Stimulated activated effector memory CD8-positive, alpha-beta T cell treated with anti-CD3 and anti-CD28 coated beads, Interleukin-12 subunit alpha, Interleukin-12 subunit beta, amount 100 ng/mL, for 72 hours (primary cell): Measurements from ENCODE around the gene CCL27.

Experiments
- ATAC-seq: fragments of 150-1000 bp; cut with Tn5 transposase; 2 replicates; pipeline ENCODE4 v1.10.0; 2021
- DNase-seq, 2 donors: peaks; one replicate each; pipeline ENCODE4 v3.0.0; 2021 to 2022; ENCODE audit warnings: low spot score in 2 of 2
- H3K27ac Mint-ChIP-seq: one replicate; pipeline ENCODE4 v1.8.0; 2022; ENCODE audit warnings: mild to moderate bottlenecking, mixed read lengths
- H3K36me3 Mint-ChIP-seq: one replicate; pipeline ENCODE4 v1.8.0; 2022; ENCODE audit warnings: mild to moderate bottlenecking, mixed read lengths
- H3K4me1 Mint-ChIP-seq: one replicate; pipeline ENCODE4 v1.8.0; 2022; ENCODE audit warnings: mixed read lengths
- H3K4me3 Mint-ChIP-seq: one replicate; pipeline ENCODE4 v1.8.0; 2022; ENCODE audit warnings: mild to moderate bottlenecking, mixed read lengths
- H3K9me3 Mint-ChIP-seq: one replicate; pipeline ENCODE4 v1.8.0; 2022; ENCODE audit warnings: mixed read lengths

CCL27 gene

GRCh38 chr9:34662526-34663302 is at the start of gene CCL27:
Gene CCL27, minus strand, starts transcription at chr9:34662657. Its CDS starts 24 bp downstream, at chr9:34662633.
- H3K4me1 Mint-ChIP-seq: peaks cover 35% of the 10 kb centered on the region
- no peak within 1 kb of the TSS for H3K4me3 Mint-ChIP-seq
- peaks cover 18% of the 10 kb centered on the region for H3K36me3 Mint-ChIP-seq
- no peak for ATAC-seq
- no peaks in the 10 kb centered on the region for H3K9me3 Mint-ChIP-seq
- peak within 1 kb of the TSS; percentile 93 for H3K27ac Mint-ChIP-seq
- no peak for DNase-seq

GRCh38 chr9:34712140-34712539 is 49.7 kb upstream of the CCL27 start:
- H3K4me1 Mint-ChIP-seq: no peaks in the 10 kb centered on the region
- no peak overlapping the region for H3K27ac Mint-ChIP-seq
- ATAC-seq (no peak), DNase-seq (no peak)
- H3K4me3 Mint-ChIP-seq: no peak overlapping the region
- no peaks in the 10 kb centered on the region for H3K9me3 Mint-ChIP-seq
- H3K36me3 Mint-ChIP-seq: no peaks in the 10 kb centered on the region

DNA sequence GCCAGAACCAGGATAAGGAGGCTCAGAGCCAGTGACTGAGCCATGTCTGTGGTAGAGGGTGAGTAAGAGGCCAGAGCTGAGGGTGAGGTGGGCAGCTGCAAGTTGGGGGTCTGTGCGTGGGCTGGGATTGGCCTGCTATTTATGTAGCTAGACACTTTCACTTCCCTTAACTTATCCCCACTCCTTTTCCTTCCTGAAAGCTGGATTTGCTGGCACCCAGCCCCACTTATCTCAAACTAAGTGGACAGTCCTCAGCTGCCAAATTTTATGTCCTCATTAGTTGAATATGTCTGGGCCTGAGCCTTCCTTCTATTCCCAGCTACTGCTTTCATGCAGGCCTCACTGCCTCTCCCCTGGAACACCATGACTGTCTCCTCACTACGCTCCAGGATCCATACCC is 47.6 kb upstream of the CCL27 start, which contains the start of gene CCL21:
CCL21 (minus strand) TSS at position 114 of the 400 bp plus-strand sequence; CDS start at position 44, 70 bp downstream.
- Mint-ChIP-seq H3K4me3 (no peak within 1 kb of the TSS), H3K27ac (no peak within 1 kb of the TSS), H3K36me3 (no peaks in the 10 kb centered on the region), H3K4me1 (no peaks in the 10 kb centered on the region), H3K9me3 (no peaks in the 10 kb centered on the region)
- DNase-seq (no peak), ATAC-seq (peak; percentile 19)

- DNase-seq (no peak), ATAC-seq (peak; percentile 45)
- Mint-ChIP-seq H3K27ac (no peak overlapping the region), H3K36me3 (no peaks in the 10 kb centered on the region), H3K4me3 (no peak overlapping the region), H3K4me1 (no peaks in the 10 kb centered on the region), H3K9me3 (no peaks in the 10 kb centered on the region)
Observed at GRCh38 chr9:34709196-34709978, 46.9 kb upstream of the CCL27 start.

DNA sequence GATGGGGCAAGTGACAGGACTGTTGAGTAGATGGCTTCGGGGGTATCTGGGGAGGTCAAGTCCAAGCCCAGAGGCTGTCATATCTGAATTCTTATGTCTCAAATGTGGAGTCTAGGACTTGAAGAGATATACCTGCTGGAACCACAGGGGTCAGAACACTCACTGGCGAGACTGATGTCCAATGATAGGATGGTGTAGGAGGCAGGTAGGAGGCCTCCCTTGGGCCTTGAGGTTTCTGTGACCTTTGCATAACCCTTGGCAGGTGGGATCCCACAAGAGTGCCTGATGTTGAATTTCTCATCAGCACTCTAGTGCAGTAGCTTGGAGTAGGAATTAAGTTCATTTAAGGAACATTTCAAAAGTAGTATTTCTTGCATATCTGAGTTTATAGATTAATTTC is 44.7 kb upstream of the CCL27 start:
- no peak for DNase-seq
- no peaks in the 10 kb centered on the region for H3K9me3 Mint-ChIP-seq
- H3K27ac Mint-ChIP-seq: peak overlapping the region; percentile 43
- ATAC-seq: no peak
- H3K4me3 Mint-ChIP-seq: no peak overlapping the region
- H3K36me3 Mint-ChIP-seq: no peaks in the 10 kb centered on the region
- peaks cover 2% of the 10 kb centered on the region for H3K4me1 Mint-ChIP-seq

GRCh38 chr9:34701769-34702736 is 39.6 kb upstream of the CCL27 start:
- Mint-ChIP-seq H3K4me1 (peaks cover 6% of the 10 kb centered on the region), H3K4me3 (peak overlapping the region; percentile 68), H3K36me3 (no peaks in the 10 kb centered on the region), H3K9me3 (no peaks in the 10 kb centered on the region), H3K27ac (no peak overlapping the region)
- ATAC-seq (peak; percentile 83), DNase-seq (peak; percentile 75 to 86)

- no peaks in the 10 kb centered on the region for H3K9me3 Mint-ChIP-seq
- H3K4me3 Mint-ChIP-seq: peak overlapping the region; percentile 68
- DNase-seq (peak; percentile 85 to 90), ATAC-seq (peak; percentile 90)
- no peaks in the 10 kb centered on the region for H3K36me3 Mint-ChIP-seq
- H3K4me1 Mint-ChIP-seq: peaks cover 6% of the 10 kb centered on the region
- no peak overlapping the region for H3K27ac Mint-ChIP-seq
Observed at GRCh38 chr9:34701023-34701768, 38.7 kb upstream of the CCL27 start.

GRCh38 chr9:34694811-34695210 is 32.4 kb upstream of the CCL27 start:
- Mint-ChIP-seq H3K4me3 (no peak overlapping the region), H3K36me3 (no peaks in the 10 kb centered on the region), H3K27ac (no peak overlapping the region)

GRCh38 chr9:34693560-34693959 is 31.1 kb upstream of the CCL27 start:
- no peak for ATAC-seq
- no peak for DNase-seq
- Mint-ChIP-seq H3K36me3 (no peaks in the 10 kb centered on the region), H3K27ac (no peak overlapping the region), H3K4me3 (no peak overlapping the region), H3K9me3 (no peaks in the 10 kb centered on the region), H3K4me1 (peaks cover 6% of the 10 kb centered on the region)

More at GRCh38 chr9:34694811-34695210, 32.4 kb upstream of the CCL27 start:
- peaks cover 6% of the 10 kb centered on the region for H3K4me1 Mint-ChIP-seq
- DNase-seq (no peak), ATAC-seq (no peak)
- H3K9me3 Mint-ChIP-seq: no peaks in the 10 kb centered on the region

DNA sequence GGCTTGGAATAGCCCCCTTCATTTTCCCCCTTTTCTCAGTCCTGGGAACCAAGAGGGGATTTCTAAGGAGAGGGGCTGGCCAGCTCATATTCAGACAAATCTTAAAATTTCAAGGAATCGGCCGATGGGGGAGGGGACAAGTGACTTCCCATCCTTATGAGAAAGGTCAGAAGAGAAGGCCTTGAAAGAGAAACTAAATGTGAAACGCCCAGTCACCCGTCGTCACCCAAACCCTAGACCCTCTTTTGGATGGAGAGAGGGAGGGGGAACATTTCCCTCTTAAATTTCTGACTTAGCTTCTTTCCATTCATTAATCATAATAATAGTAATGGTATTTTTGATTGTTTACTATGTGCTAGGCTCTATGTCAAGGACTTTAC is 29.5 kb upstream of the CCL27 start:
- H3K9me3 Mint-ChIP-seq: no peaks in the 10 kb centered on the region
- H3K4me3 Mint-ChIP-seq: no peak overlapping the region
- no peak overlapping the region for H3K27ac Mint-ChIP-seq
- ATAC-seq (no peak), DNase-seq (no peak)
- H3K36me3 Mint-ChIP-seq: no peaks in the 10 kb centered on the region
- H3K4me1 Mint-ChIP-seq: peaks cover 6% of the 10 kb centered on the region

DNA sequence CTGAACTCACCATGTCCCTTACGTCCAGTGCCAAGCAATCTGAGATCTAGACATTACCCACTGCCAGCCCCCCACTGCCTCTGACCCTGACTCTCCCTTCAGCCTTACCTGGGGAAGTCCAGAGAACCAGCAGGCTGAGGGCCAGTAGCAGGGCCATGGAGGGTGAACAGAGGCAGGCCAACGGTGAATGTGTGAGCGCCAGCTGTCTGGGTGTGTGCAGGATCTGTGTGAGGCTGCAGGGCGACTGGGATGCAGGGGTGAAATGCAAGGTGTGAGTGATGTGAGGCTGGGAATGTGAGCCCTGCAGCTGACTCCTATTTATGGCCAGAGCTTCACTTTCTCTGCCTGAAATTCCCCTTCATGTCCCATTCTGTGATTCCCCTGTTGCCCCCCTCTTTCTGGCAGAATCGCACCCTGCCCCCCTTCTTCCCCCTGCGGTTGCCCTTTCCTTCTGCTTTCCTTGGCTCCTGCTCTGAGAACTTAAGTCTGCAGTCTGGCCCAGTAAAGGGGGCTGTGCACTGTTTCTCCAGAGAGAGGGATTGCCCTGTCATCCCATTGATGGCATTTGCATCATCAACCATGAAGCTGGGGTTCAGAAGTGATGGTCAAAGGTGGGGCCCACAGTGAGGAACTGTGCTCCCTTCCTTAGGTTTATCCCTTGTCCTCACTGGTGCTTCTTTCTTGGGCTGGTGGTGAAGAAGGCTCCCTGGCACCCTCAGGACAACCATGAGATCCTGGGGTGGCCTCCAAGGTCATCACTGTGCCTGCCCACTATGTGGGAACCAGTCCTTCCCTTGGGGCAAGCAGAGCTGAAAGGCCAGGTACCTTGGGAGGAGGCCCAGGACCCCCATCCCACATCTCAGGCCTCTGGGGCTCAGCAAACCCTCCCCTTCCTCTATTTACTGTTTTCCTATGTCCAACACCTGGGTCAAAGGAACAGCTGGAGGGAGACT is 28.8 kb upstream of the CCL27 start, which contains the start of gene CCL19:
CCL19 (minus strand) TSS at position 294 of the 953 bp plus-strand sequence; CDS start at position 157, 137 bp downstream.
- H3K36me3 Mint-ChIP-seq: no peaks in the 10 kb centered on the region
- no peak within 1 kb of the TSS for H3K27ac Mint-ChIP-seq
- peaks cover 6% of the 10 kb centered on the region for H3K4me1 Mint-ChIP-seq
- H3K9me3 Mint-ChIP-seq: no peaks in the 10 kb centered on the region
- ATAC-seq (no peak), DNase-seq (no peak)
- H3K4me3 Mint-ChIP-seq: no peak within 1 kb of the TSS

DNA sequence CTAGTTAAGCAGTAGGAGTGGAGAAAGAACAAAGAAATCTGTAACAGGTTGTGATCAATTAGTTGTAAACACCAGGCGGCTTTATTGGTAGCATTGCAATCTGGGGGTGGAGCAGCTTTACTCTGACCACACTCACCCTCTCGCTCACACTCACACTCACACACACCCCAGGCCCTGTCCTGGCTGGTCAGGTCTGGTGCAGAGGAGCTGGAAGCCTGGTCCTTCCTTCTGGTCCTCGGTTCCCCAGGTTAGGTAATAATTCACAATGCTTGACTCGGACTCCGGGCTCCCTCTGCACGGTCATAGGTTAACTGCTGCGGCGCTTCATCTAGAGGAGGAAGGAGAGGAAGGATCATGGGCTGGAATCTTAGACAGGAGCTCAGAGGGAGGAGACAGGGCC is 27.1 kb upstream of the CCL27 start:
- no peak for ATAC-seq
- peaks cover 13% of the 10 kb centered on the region for H3K4me1 Mint-ChIP-seq
- no peaks in the 10 kb centered on the region for H3K36me3 Mint-ChIP-seq
- no peak overlapping the region for H3K27ac Mint-ChIP-seq
- no peak for DNase-seq
- no peak overlapping the region for H3K4me3 Mint-ChIP-seq
- H3K9me3 Mint-ChIP-seq: no peaks in the 10 kb centered on the region

- Mint-ChIP-seq H3K4me1 (peaks cover 17% of the 10 kb centered on the region), H3K36me3 (no peaks in the 10 kb centered on the region), H3K9me3 (no peaks in the 10 kb centered on the region), H3K27ac (no peak overlapping the region), H3K4me3 (no peak overlapping the region)
- DNase-seq (no peak), ATAC-seq (no peak)
Observed at GRCh38 chr9:34689116-34689470, 26.6 kb upstream of the CCL27 start.
